Stimulated activated CD4-positive, alpha-beta T cell treated with anti-CD3 and anti-CD28 coated beads, TNF-alpha, amount 100 ng/mL, for 1 hour (primary cell): ENCODE data around the gene CHST3.
A peak's percentile ranks its signal among the peaks of the same experiment; 100 is the strongest.
"Not testable (repeated sequence)": the region's sequence is repeated elsewhere in the genome, so short reads cannot be mapped to it uniquely, and the experiment has no call there.

Experiments
- DNase-seq, 3 donors: peaks; one replicate each; pipeline ENCODE4 v3.0.0-alpha.2; 2020; ENCODE audit warnings: low read depth in 3 of 3, low spot score in 1 of 3

The CHST3 gene

DNA sequence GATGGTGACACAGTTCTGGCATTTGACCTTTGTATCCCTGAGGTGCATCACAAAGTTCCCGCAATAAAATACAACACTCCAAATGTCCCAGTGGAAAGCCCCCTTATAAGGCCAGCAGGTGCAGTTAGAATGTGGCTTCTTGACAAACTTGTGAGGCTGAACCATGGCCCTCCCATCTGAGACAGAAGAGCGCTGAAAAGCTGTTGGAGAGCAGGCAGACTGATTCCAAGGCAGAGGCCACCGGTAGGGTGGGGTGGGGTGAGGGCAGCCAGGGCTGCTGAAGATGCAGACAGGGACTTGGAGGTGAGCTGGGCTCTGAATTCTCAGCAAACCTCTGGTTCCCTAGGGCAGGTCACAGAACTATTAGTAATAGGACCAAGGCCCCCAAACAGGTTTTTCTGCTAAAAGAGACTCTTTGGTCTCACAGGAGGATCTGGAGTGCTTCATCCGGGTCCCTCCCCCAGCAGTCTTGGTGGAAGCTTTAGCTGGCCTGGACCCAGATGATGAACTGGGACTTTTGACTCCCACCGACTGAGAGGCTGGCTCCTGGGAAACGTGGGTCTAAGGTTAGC is 15.6 kb upstream of the CHST3 start:
- DNase-seq = no peak

GRCh38 chr10:71950683-71951082 is 13.5 kb upstream of the CHST3 start:
- DNase-seq = no peak

GRCh38 chr10:71952745-71953144 is 11.4 kb upstream of the CHST3 start:
- DNase-seq = no peak

DNA sequence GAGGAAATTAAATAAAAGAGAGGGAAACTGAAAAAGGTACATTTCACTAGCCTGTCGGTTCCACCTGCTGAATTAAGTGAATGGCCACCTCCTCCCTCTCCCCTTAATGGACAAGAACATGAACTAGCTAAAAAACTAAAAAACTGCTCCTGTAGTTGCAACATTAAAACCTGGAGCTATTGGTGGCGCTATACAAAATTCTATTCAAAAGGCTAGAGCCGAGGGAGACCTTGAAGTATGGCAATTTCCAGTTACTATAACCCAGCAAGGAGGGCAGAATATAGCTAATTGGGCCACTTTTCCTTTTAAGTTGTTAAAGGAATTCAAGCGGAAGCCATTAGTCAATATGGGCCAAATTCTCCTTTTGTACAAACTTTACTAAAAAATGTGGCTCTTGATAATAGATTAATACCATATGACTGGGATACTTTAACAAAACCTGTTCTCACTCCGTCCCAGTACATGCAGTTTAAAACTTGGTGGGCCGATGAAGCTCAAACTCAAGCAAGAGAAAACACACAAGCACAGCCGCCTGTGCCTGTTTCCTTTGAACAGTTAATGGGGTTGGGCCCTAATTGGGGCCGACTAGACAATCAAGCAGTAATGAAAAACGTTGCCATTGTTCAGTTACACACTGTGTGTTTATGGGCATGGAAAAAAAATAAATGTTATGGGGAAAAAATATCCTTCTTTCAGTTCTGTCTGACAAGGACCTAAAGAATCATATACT is 6.5 kb upstream of the CHST3 start:
- DNase-seq = no peak

GRCh38 chr10:71959526-71959925 is 4.7 kb upstream of the CHST3 start:
- DNase-seq = no peak

DNA sequence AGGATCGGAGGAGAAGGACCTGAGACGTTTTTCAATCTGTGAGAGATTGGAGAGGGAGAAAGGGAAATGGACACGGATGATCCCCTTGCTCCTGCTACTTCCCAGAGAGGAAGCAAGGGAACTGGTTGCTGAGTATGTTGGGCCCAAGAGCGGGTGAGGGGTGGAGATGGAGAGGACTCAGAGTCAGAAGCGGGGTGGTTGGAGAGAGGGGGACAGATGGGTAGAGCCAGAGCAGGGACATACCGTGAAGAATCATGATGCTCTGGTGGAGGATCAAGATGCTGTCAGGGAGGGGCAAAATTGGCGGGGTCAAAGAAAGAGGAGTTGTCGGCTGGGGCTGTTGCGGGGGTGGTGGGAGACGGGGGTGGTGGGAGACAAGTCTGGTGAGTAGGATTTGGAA is 2.4 kb upstream of the CHST3 start:
- no peak for DNase-seq

DNA sequence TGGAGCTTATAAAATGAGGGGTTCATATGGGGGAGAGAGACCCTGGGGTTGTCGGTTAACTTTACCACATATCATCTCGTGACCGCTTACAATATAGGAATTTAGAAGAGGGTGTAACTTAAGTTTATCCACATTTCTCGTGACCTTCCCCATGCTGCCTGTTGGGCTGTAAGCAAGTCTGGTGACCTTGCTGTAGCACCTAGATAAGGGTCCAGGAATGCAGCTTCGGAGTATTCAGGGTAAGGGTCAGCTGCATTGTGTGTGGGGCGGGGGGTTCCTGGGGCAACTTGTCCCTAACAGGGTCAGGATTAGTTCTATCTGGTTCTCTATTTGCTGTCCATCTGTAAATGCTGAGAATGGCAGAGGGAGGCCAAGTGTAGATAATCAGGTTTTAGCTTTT is 1.3 kb upstream of the CHST3 start:
- DNase-seq = no peak

DNA sequence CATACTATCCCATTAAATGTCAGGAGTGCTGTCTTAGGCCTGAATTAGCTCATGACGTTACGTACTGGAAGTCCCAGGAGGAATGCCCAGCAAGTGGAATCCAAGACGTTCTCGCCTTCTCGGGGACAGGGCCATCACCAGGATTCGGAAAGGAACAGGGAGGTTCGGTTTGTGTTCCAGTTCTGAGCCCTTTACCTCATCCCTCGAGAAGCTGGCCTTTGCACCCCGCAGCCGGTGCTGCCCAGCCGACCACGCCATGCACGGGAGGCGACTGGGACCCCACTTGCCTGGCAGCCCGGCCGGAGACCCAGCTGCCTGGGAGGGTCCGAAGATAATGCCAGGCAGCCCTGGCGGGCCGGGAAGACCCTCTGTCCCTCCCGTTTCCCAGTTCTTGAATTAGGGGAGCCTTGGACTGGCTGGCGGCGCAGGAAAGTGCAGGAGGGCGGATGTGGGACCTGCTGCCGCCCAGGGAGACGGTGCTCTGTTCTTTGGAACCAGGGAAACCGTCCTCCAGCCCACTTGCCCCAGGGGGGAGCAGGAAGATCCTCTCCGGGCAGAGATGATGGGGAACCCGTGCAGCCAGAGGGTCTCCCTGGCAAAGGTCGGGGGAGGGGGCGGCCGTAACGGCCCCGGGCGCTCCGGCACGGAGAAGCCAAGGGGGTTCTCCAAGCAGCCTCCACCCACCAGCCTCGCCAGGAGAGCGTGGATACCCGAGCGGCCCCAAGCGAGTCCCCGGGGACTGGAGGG is 671 bp upstream of the CHST3 start:
- DNase-seq = no peak

DNA sequence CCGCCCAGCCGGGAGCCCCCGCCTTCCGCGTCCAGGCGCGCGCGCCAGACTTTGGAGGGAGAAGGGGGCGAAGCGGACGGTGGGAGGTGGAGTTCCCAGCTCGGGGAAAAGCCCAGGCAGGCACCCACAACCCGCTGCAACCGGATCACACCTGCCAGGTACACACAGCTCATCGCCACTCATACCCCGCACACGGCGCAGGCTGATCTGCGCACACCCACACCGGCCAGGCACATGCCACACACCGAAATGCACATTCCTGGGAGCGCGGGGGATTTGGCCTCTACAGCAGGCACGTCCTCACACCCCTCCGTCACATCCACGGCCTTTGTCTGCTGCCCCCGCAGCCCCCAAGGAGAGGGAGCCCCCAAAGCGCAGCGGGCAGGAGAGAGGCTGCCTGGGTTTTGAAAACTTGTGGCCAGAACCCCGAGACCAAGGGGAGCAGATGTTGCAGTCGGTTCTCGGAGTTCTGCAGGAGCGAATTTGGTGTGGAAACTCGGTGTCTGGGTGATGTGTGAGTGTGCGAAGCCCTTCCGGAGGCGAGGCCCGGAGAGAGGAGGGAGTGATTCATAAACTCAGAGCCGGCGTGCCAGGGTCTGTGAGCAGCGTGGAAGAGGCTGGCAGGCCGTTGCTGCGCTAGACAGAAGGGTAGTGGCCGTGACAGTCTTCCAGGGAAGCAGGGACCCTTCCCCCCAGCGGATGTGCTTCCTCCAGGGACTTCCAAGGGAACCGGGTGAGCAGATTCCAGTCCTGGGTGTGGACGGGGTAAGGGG is 734 bp downstream of the CHST3 start:
- peak in 1 of 3 donors; percentile 26 for DNase-seq

DNA sequence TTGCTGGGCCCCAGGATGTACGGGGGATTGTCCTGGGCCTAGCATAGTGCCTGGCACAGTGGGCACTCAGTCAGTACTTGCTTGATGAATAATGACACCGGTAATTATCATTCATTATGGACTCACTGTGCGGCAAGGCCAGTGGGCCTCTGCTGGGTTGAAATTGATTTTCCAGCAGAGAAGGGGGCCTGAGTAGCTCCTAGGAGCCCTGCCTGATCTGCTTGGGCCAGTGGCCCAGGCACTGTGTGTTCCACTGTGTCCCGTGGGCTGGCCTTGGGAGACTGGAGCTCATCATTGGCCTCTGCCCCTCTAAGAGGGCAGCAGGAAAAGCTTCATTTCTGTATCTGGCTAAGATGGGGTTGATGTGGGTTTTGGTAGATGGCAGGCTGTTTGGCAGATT is 1.4 kb downstream of the CHST3 start:
- no peak for DNase-seq

DNA sequence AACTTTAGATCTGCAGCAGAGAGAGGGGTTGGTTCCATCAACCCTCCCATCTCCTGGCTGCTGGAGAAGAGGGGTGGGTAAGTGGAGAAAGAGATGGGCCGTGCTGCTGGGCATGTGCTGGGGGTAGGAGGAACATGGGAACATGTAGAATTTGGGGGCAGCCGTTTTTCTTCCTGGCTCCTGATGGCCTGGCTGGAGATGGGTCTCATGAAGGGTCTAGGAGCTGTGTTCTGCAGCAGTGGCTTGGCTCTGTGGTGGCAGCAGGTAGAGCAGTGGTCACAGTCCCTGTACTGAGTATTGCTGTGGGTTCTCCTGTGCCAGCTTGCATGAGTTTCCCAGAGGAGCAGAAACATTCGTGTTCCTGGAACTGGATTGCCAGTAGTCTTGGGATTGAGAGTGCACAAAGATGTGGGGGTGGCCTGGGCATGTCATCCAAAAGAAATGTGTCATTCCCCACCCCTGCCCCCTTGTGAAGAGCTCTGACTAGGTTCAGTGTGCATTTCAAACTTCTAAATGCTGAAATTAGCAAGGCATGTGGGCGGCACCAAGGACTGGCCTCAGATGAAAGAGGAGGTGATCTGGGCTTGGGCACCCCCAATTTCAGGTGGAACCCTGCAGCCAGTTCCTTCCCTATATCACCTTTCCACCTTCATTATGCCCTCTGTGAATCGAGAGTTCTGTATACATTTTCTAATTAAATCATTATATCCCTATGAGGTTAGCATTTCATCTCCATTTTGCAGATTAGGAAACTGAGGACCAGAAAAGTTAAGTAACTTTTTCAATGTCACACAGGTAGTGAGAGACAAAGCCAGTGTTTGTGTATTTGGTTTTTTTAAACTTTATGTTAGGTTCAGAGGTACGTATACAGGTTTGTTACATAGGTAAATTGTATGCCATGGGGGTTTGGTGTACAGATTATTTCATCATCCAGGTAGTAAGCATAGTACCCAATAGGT is 2.1 kb downstream of the CHST3 start:
- no peak for DNase-seq

GRCh38 chr10:71967958-71968357 is 3.8 kb downstream of the CHST3 start:
- DNase-seq = not testable (repeated sequence)

- no peak for DNase-seq
Measured at GRCh38 chr10:71968553-71969474, 4.6 kb downstream of the CHST3 start.

DNA sequence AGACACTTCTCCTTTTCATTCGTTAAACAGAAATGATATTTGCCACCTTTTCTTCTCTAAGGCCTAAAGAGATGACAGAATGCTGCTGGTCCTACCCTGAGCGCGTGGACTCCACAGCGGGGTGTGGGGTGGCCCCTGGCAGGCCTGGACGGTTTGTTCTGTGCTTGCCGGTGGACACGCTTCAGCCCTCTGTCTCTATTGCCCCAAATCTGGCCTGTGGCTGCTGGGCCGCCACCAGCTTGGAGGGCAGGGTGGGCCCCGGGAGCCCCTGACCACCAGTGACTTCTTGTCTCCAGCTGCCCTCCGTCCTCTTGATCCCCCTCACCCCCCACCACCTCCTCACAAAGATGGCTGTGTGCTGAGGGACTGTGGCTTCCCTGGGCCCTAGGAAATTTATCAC is 5.7 kb downstream of the CHST3 start:
- DNase-seq = no peak

DNA sequence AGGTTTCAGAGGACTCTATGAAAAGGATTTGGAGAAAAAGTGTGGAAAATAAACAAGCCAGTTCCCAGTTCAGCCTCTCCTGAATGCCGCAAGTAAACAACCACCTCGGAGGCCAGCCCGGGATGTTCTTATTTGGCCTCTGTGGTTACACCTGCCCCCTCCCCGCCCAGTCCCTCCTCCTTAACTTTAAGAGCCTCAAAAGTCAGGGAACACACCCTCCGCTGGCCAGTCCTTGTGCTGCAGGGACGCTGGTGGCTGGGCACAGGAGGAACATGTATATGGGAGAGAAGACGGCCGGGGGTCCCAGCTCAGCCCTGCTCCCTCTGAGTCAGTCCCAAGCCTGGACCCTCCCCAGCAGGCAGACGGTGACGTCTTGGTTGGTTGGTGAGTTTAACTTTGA is 6.1 kb downstream of the CHST3 start:
- DNase-seq = no peak

- DNase-seq = no peak
Measured at GRCh38 chr10:71970869-71971268, 6.7 kb downstream of the CHST3 start.

GRCh38 chr10:71971311-71971731 is 7.1 kb downstream of the CHST3 start:
- no peak for DNase-seq

GRCh38 chr10:71971769-71972555 is 7.8 kb downstream of the CHST3 start:
- DNase-seq = no peak
